Measurements from ENCODE around the gene INPP5A. TPM values are rescaled to one million over a fixed set of nuclear protein-coding genes. Genes with fewer than 3 reads are reported as not detected.

The INPP5A gene
- total and polyA plus RNA-seq, 7 donors, result 17.6 to 132 (median 100) TPM

GRCh38 chr10:132756591-132756990 lies 219.0 kb downstream of the INPP5A start:
- no peaks in the 10 kb centered on the region for H3K27me3 ChIP-seq
- H3K36me3 ChIP-seq, result peaks cover 0 to 82% (median 41%) of the 10 kb centered on the region in 4 donors
- 98% methylated on average over 14 of the region's 14 CpGs for WGBS, 2 donors
- no peaks in the 10 kb centered on the region for H3K4me1 ChIP-seq
- intact Hi-C loops (cut with DNase I), result no loop called here
- H3K9me3 ChIP-seq, result no peaks in the 10 kb centered on the region
- no peak for TF ChIP-seq POLR2AphosphoS5 (IDR thresholded peaks at IDR 0.05)
- no peak for TF ChIP-seq EP300 (IDR thresholded peaks at IDR 0.05)
- no peak overlapping the region for H3K27ac ChIP-seq
- no peak overlapping the region for H3K4me3 ChIP-seq
- DNase-seq, result no peak

- no peak for DNase-seq
- Histone ChIP-seq H3K9me3 (no peaks in the 10 kb centered on the region), H3K27ac (no peak overlapping the region), H3K4me1 (no peaks in the 10 kb centered on the region), H3K4me3 (no peak overlapping the region), H3K27me3 (no peaks in the 10 kb centered on the region), H3K36me3 (peaks cover 0 to 81% (median 41%) of the 10 kb centered on the region in 4 donors)
- 98% methylated on average over 27 of the region's 27 CpGs for WGBS, 2 donors
- TF ChIP-seq EP300 (IDR thresholded peaks at IDR 0.05) (no peak), POLR2A (IDR thresholded peaks at IDR 0.05) (no peak), CTCF (IDR thresholded peaks at IDR 0.05) (no peak)
- intact Hi-C loops (cut with DNase I), result no loop called here
These were observed 219.6 kb downstream of the INPP5A start for GRCh38 chr10:132757171-132757570.

- WGBS, 2 donors, result 54 to 87% methylated on average over 14 of the region's 14 CpGs
- Histone ChIP-seq H3K27ac (no peak overlapping the region), H3K4me1 (no peaks in the 10 kb centered on the region), H3K27me3 (no peaks in the 10 kb centered on the region), H3K36me3 (peaks cover 0 to 73% (median 39%) of the 10 kb centered on the region in 4 donors), H3K9me3 (no peaks in the 10 kb centered on the region), H3K4me3 (no peak overlapping the region)
- intact Hi-C loops (cut with DNase I), result no loop called here
- TF ChIP-seq CTCF (IDR thresholded peaks at IDR 0.05), result no peak
- TF ChIP-seq POLR2A (IDR thresholded peaks at IDR 0.05), result no peak
- TF ChIP-seq EP300 (IDR thresholded peaks at IDR 0.05), result no peak
- no peak for TF ChIP-seq POLR2AphosphoS5 (IDR thresholded peaks at IDR 0.05)
- DNase-seq, result no peak
These were observed 221.3 kb downstream of the INPP5A start for GRCh38 chr10:132758865-132759264.

- Histone ChIP-seq H3K9me3 (no peaks in the 10 kb centered on the region), H3K4me1 (no peaks in the 10 kb centered on the region), H3K27me3 (no peaks in the 10 kb centered on the region), H3K4me3 (no peak overlapping the region), H3K36me3 (peaks cover 0 to 66% (median 29%) of the 10 kb centered on the region in 4 donors), H3K27ac (no peak overlapping the region)
- no peak for DNase-seq
- WGBS, 2 donors, result 92 to 97% methylated on average over 11 of the region's 11 CpGs
- intact Hi-C loops (cut with DNase I), result no loop called here
- TF ChIP-seq CTCF (IDR thresholded peaks at IDR 0.05) (no peak), EP300 (IDR thresholded peaks at IDR 0.05) (no peak), POLR2A (IDR thresholded peaks at IDR 0.05) (no peak), POLR2AphosphoS5 (IDR thresholded peaks at IDR 0.05) (no peak)
These were observed 223.9 kb downstream of the INPP5A start for GRCh38 chr10:132761395-132762060.

- DNase-seq, result no peak
- no peak overlapping the region for H3K4me3 ChIP-seq
- intact Hi-C loops (cut with DNase I), result no loop called here
- TF ChIP-seq POLR2A (IDR thresholded peaks at IDR 0.05) (no peak), CTCF (IDR thresholded peaks at IDR 0.05) (no peak), EP300 (IDR thresholded peaks at IDR 0.05) (no peak), POLR2AphosphoS5 (IDR thresholded peaks at IDR 0.05) (no peak)
- no peaks in the 10 kb centered on the region for H3K9me3 ChIP-seq
- H3K4me1 ChIP-seq, result no peaks in the 10 kb centered on the region
- WGBS, 2 donors, result 82 to 85% methylated on average over 6 of the region's 6 CpGs
- no peak overlapping the region for H3K27ac ChIP-seq
- H3K36me3 ChIP-seq, result peaks cover 0 to 62% (median 23%) of the 10 kb centered on the region in 4 donors
- no peaks in the 10 kb centered on the region for H3K27me3 ChIP-seq
These were observed 224.7 kb downstream of the INPP5A start for GRCh38 chr10:132762267-132762666.

Data from sigmoid colon (tissue), 7 donors.